Measurements from ENCODE around the gene MT1M. TPM values are rescaled to one million over a fixed set of nuclear protein-coding genes. Genes with fewer than 3 reads are reported as not detected.

The MT1M gene
- total RNA-seq, 1 donor from 2014 or later = 0.35 TPM

DNA sequence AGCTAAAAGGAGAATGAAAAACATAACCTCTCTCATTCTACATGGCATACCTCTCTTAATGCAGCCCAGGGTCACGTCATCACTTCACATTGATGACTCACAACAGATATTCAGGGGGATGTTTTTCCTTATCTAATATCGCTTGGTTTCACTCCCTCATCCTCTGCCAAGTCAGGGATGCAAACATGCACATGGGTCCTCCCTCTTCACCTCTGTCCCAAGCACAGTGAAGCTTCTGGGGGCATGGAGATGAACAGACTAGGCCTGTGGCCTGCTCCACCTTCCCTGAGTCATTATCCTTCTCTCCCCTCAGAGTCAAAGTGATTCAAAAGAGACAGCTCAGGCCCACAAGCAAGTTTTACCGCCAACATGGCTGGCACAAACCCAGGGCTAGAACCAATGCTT lies 26.4 kb upstream of the MT1M start:
- Mint-ChIP-seq H3K27me3 (ENCODE audit: low read depth) (peaks cover under 1% of the 10 kb centered on the region), H3K27ac (ENCODE audit: unreplicated experiment) (peak overlapping the region; percentile 96), H3K4me3 (ENCODE audit: unreplicated experiment) (no peak overlapping the region), H3K9me3 (ENCODE audit: low read depth) (no peaks in the 10 kb centered on the region), H3K36me3 (ENCODE audit: low read depth) (no peaks in the 10 kb centered on the region), H3K4me1 (ENCODE audit: low read depth) (peaks cover 55% of the 10 kb centered on the region)
- no peak for DNase-seq (ENCODE audit: low spot score)
- TF ChIP-seq, protein P1, sequence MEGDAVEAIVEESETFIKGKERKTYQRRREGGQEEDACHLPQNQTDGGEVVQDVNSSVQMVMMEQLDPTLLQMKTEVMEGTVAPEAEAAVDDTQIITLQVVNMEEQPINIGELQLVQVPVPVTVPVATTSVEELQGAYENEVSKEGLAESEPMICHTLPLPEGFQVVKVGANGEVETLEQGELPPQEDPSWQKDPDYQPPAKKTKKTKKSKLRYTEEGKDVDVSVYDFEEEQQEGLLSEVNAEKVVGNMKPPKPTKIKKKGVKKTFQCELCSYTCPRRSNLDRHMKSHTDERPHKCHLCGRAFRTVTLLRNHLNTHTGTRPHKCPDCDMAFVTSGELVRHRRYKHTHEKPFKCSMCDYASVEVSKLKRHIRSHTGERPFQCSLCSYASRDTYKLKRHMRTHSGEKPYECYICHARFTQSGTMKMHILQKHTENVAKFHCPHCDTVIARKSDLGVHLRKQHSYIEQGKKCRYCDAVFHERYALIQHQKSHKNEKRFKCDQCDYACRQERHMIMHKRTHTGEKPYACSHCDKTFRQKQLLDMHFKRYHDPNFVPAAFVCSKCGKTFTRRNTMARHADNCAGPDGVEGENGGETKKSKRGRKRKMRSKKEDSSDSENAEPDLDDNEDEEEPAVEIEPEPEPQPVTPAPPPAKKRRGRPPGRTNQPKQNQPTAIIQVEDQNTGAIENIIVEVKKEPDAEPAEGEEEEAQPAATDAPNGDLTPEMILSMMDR (IDR thresholded peaks at IDR 0.05) = no peak

DNA sequence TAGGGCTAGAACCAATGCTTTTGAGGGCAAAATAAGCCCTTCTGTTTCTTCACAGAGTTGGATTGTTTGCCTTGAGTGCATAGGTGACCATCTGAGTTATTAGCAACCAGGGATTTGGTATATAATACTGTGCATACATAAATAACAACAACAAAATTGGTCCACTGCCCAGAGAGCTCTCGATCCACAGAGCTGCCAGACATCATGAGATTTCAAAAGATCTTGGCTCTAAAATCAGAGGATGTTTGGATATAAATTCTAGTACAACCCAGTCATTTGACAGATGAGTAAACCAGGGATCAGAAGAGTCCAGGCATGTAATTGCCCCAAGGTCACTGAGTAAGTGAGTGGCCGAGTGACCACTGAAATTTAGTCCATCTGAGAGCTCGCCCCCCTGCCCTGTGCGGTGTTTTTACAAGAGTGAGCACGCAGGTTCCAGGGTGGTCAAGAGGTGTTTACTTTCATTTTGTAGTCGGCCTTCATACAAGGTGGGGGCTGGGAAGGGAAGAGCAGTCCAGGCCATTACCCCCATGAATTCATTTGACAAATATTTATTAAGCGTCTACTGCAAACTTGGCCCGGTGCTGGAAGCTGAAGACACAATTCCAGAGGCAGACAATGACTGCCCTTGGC lies 25.9 kb upstream of the MT1M start:
- peak overlapping the region; percentile 27 for H3K4me3 Mint-ChIP-seq (ENCODE audit: unreplicated experiment)
- H3K27ac Mint-ChIP-seq (ENCODE audit: unreplicated experiment) = peak overlapping the region; percentile 96
- H3K27me3 Mint-ChIP-seq (ENCODE audit: low read depth) = no peaks in the 10 kb centered on the region
- TF ChIP-seq, protein P1 (IDR thresholded peaks at IDR 0.05) = no peak
- no peak for DNase-seq (ENCODE audit: low spot score)
- H3K36me3 Mint-ChIP-seq (ENCODE audit: low read depth) = no peaks in the 10 kb centered on the region
- H3K4me1 Mint-ChIP-seq (ENCODE audit: low read depth) = peaks cover 59% of the 10 kb centered on the region
- no peaks in the 10 kb centered on the region for H3K9me3 Mint-ChIP-seq (ENCODE audit: low read depth)

DNA sequence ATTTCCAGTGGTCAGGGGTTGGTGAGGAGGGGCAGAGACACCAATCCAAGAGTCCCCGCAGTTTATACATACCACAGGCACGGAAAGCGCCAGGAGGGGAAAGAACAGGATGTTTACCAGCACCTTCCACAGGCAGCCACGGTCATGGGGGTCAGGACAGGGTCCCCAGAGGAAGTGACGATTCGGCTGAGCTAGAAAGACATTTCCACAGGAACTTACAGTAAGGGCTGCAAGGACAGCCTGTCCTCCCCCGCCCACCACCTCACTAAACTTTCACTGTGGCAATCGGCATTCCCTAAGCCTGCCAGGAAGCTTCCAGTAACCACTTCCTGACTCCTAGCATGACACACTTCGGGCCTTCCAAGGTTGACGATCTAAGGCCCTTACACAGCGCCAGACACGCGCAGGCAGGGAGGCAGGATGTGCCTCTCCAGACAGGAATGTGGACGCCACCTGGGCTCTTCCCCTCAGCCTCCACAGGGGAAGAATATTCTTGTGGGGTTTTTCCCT lies 25.3 kb upstream of the MT1M start:
- Mint-ChIP-seq H3K27ac (ENCODE audit: unreplicated experiment) (peak overlapping the region; percentile 96), H3K4me3 (ENCODE audit: unreplicated experiment) (peak overlapping the region; percentile 27), H3K4me1 (ENCODE audit: low read depth) (peaks cover 59% of the 10 kb centered on the region), H3K9me3 (ENCODE audit: low read depth) (no peaks in the 10 kb centered on the region), H3K36me3 (ENCODE audit: low read depth) (no peaks in the 10 kb centered on the region), H3K27me3 (ENCODE audit: low read depth) (no peaks in the 10 kb centered on the region)
- TF ChIP-seq, protein P1 (IDR thresholded peaks at IDR 0.05) = no peak
- no peak for DNase-seq (ENCODE audit: low spot score)

- Mint-ChIP-seq H3K27me3 (ENCODE audit: low read depth) (no peaks in the 10 kb centered on the region), H3K27ac (ENCODE audit: unreplicated experiment) (peak overlapping the region; percentile 96)
Observed at GRCh38 chr16:56607675-56608042, 24.8 kb upstream of the MT1M start.

DNA sequence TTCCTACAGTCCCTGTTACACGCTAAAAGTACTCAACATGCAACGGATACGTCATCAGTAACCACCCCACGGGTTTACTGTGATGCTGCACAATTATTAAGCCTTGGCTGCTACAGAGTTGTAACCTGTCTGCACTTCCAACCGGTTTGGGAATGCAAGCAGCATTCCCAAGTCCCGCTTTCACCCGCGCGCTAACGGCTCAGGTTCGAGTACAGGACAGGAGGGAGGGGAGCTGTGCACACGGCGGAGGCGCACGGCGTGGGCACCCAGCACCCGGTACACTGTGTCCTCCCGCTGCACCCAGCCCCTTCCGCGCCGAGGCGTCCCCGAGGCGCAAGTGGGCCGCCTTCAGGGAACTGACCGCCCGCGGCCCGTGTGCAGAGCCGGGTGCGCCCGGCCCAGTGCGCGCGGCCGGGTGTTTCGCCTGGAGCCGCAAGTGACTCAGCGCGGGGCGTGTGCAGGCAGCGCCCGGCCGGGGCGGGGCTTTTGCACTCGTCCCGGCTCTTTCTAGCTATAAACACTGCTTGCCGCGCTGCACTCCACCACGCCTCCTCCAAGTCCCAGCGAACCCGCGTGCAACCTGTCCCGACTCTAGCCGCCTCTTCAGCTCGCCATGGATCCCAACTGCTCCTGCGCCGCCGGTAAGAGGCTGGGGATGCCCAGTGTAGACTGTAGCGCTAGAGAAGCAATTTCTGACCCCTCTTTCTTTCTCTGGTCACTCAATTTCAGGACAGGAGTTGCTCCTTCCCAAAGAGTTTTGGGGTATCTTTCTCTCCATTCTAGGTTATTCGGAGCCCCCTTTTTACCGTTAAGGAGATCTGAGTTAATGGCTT lies 24.2 kb upstream of the MT1M start, which contains the start of gene MT2A:
Gene MT2A, plus strand, starts transcription at position 542 of the 833 bp plus-strand sequence. Its CDS starts 72 bp downstream, at position 614.
- Mint-ChIP-seq H3K27ac (ENCODE audit: unreplicated experiment) (peak within 1 kb of the TSS; percentile 98), H3K9me3 (ENCODE audit: low read depth) (no peaks in the 10 kb centered on the region), H3K36me3 (ENCODE audit: low read depth) (no peaks in the 10 kb centered on the region), H3K4me1 (ENCODE audit: low read depth) (peaks cover 63% of the 10 kb centered on the region), H3K4me3 (ENCODE audit: unreplicated experiment) (peak within 1 kb of the TSS; percentile 76), H3K27me3 (ENCODE audit: low read depth) (no peaks in the 10 kb centered on the region)
- DNase-seq (ENCODE audit: low spot score) = peak; percentile 97
- TF ChIP-seq, protein P1 (IDR thresholded peaks at IDR 0.05) = no peak

More at GRCh38 chr16:56607675-56608042, 24.8 kb upstream of the MT1M start:
- no peaks in the 10 kb centered on the region for H3K36me3 Mint-ChIP-seq (ENCODE audit: low read depth)
- H3K9me3 Mint-ChIP-seq (ENCODE audit: low read depth) = no peaks in the 10 kb centered on the region
- H3K4me1 Mint-ChIP-seq (ENCODE audit: low read depth) = peaks cover 62% of the 10 kb centered on the region
- TF ChIP-seq, protein P1 (IDR thresholded peaks at IDR 0.05) = no peak
- H3K4me3 Mint-ChIP-seq (ENCODE audit: unreplicated experiment) = peak overlapping the region; percentile 27
- no peak for DNase-seq (ENCODE audit: low spot score)
